Upper lobe of left lung (tissue), 6 donors: ENCODE measurements around the gene CDH13. TPM values are rescaled to one million over a fixed set of nuclear protein-coding genes. Genes with fewer than 3 reads are reported as not detected.

ENCODE experiments used
- ATAC-seq, 2 donors: fragments of 200-7000 bp; cut with Tn5 transposase; one replicate each; pipeline ENCODE4 v1.9.1; 2022; ENCODE audit warnings: mild to moderate bottlenecking in 2 of 2, moderate library complexity in 2 of 2; ENCODE audit not compliant: low FRiP score in 2 of 2
- DNase-seq, 2 donors: peaks; one replicate each; pipeline ENCODE4 v3.0.0-alpha.2; 2019 to 2020
- H3K27ac ChIP-seq, 4 donors: fragments of 200-600 bp; sonication (generic); one replicate each; pipeline ENCODE4 v1.5.1; 2016 to 2019
- H3K27me3 ChIP-seq, 4 donors: fragments of 200-600 bp; sonication (generic); one replicate each; pipeline ENCODE4 v1.5.1; 2017 to 2019
- H3K36me3 ChIP-seq, 4 donors: fragments of 200-600 bp; sonication (generic); one replicate each; pipeline ENCODE4 v1.5.1; 2016 to 2019
- H3K4me1 ChIP-seq, 4 donors: fragments of 200-600 bp; sonication (generic); one replicate each; pipeline ENCODE4 v1.5.1; 2018 to 2019
- H3K4me3 ChIP-seq, 4 donors: fragments of 200-600 bp; sonication (generic); one replicate each; pipeline ENCODE4 v1.5.1; 2017 to 2019; ENCODE audit warnings: mild to moderate bottlenecking in 2 of 4, moderate library complexity in 1 of 4
- H3K9me3 ChIP-seq, 4 donors: fragments of 200-600 bp; sonication (generic); one replicate each; pipeline ENCODE4 v1.5.1; 2018 to 2019
- EP300 ChIP-seq, 4 donors: sonication (generic); formaldehyde crosslinking; IDR thresholded peaks; one replicate each; pipeline ENCODE4 v1.5.1; 2017; ENCODE audit warnings: antibody characterized with exemption in 4 of 4, control low read depth in 2 of 4
- POLR2A ChIP-seq, 4 donors: fragments of 450-650 bp; IDR thresholded peaks; one replicate each; pipeline ENCODE4 v1.5.1; 2016 to 2017; ENCODE audit warnings: antibody characterized with exemption in 4 of 4, mild to moderate bottlenecking in 2 of 4
- POLR2AphosphoS5 ChIP-seq, 2 donors: sonication (generic); formaldehyde crosslinking; IDR thresholded peaks; one replicate each; pipeline ENCODE4 v1.5.1; 2017; ENCODE audit warnings: antibody characterized with exemption in 2 of 2
- WGBS, 2 donors: methylation state at CpG; one replicate each; pipeline ENCODE4 v1.1.5; 2017 to 2018; 5-methylcytosine and 5-hydroxymethylcytosine counted together
- total RNA-seq, 6 donors: library from RNA; depleted of rRNA in 4 of 6; stranded (reverse); fragments of >200 nt in 4 of 6; gene quantifications; one replicate each; pipeline versions ENCODE4 v1.1.0 to v1.2.1, GENCODE V29; 2016 to 2021
- TF ChIP-seq, protein P1 (sequence below), 6 experiments: fragments of 450-650 bp in 4 of 6; fragments of 200-600 bp in 2 of 6; sonication (generic) in 2 of 6; IDR thresholded peaks; one replicate each; pipeline ENCODE4 v1.5.1; 2016 to 2019; ENCODE audit warnings: antibody characterized with exemption in 6 of 6
- donor health status: DM: no; HTN: no; CAD: no; lungs with moderate emphysema.
- donor health status: DM: no; HTN: yes; CAD: no; lungs with severe emphysema.

The CDH13 gene
- total RNA-seq, 6 donors from 2014 or later, result 11.3 to 39.8 (median 19.9) TPM

DNA sequence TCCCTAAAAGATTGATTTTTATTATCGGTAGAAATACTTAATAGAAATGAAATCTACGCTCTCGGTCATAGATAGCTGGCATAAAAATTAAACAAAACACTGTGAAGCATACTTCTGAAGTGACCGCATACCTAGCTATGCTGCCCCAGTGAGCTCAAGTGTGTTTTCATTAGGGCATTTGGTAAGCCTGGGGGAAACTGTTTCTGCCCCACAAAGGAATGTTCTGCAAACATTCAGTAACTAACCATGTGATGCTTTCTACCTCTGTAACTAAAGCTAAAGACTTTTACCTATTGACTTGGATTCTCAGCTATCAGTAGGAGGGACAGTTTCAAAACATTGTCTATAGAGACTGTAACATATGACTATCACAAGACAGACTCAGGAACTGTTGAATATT, 1087.5 kb downstream of the CDH13 start:
- 79% methylated on average over 4 of the region's 4 CpGs for WGBS, 2 donors
- H3K27me3 ChIP-seq, result no peaks in the 10 kb centered on the region
- H3K4me3 ChIP-seq, result peak overlapping the region in 1 of 4 donors; percentile 21
- TF ChIP-seq, protein P1, sequence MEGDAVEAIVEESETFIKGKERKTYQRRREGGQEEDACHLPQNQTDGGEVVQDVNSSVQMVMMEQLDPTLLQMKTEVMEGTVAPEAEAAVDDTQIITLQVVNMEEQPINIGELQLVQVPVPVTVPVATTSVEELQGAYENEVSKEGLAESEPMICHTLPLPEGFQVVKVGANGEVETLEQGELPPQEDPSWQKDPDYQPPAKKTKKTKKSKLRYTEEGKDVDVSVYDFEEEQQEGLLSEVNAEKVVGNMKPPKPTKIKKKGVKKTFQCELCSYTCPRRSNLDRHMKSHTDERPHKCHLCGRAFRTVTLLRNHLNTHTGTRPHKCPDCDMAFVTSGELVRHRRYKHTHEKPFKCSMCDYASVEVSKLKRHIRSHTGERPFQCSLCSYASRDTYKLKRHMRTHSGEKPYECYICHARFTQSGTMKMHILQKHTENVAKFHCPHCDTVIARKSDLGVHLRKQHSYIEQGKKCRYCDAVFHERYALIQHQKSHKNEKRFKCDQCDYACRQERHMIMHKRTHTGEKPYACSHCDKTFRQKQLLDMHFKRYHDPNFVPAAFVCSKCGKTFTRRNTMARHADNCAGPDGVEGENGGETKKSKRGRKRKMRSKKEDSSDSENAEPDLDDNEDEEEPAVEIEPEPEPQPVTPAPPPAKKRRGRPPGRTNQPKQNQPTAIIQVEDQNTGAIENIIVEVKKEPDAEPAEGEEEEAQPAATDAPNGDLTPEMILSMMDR (IDR thresholded peaks at IDR 0.05), result no peak
- TF ChIP-seq EP300 (IDR thresholded peaks at IDR 0.05), result peak in 1 of 4 donors; percentile 39
- H3K36me3 ChIP-seq, result no peaks in the 10 kb centered on the region
- DNase-seq (no peak), ATAC-seq (peak; percentile 46 to 85)
- peak overlapping the region; percentile 48 to 89 (median 74) for H3K27ac ChIP-seq
- H3K9me3 ChIP-seq, result no peaks in the 10 kb centered on the region
- H3K4me1 ChIP-seq, result peaks cover 4 to 13% (median 9%) of the 10 kb centered on the region in 4 donors

DNA sequence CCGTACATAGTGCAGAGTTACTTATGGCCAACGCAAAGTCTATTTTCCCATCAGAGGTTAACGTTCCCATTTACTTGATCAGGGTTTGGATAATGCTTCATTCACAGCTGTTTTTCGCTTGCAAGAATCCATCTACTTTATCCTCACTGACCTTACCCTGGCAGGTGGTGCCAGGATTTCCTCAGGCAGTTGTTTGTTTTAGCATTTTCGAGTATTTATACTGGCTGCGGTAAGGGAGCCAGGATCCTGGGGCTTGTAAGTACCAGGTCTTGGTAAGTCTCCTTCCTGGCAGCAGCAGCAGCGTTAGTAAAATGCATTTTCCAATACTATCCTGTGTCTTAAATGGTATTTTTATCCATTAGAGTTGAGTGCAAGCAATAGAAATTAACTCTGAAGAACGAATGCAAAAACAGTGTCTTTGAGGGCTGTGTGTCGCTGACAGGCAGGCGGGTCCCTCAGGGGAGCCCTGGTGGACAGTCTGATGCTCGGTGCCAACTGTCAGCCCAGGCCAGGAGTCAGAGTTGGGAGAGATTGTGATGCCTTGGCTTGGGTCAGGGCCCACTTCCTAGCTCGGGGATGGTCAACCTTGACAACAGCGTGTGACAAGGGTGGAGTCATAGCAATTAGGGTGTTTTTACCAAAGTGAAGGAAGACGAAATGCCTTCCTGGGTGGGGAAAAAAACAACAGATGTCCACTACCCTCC, 1088.6 kb downstream of the CDH13 start:
- WGBS, 2 donors, result 54 to 55% methylated on average over 14 of the region's 14 CpGs
- ATAC-seq (peak; percentile 39 to 77), DNase-seq (peak; percentile 18 to 82)
- no peaks in the 10 kb centered on the region for H3K36me3 ChIP-seq
- peaks cover 4 to 13% (median 9%) of the 10 kb centered on the region in 4 donors for H3K4me1 ChIP-seq
- H3K27ac ChIP-seq, result peak overlapping the region in 3 of 4 donors; percentile 48 to 78 (median 75)
- no peaks in the 10 kb centered on the region for H3K27me3 ChIP-seq
- TF ChIP-seq EP300 (IDR thresholded peaks at IDR 0.05) (peak in 2 of 4 donors; percentile 16 to 50), POLR2AphosphoS5 (IDR thresholded peaks at IDR 0.05) (peak in 1 of 2 donors; percentile 22)
- TF ChIP-seq, protein P1 (IDR thresholded peaks at IDR 0.05), result no peak
- no peaks in the 10 kb centered on the region for H3K9me3 ChIP-seq
- H3K4me3 ChIP-seq, result no peak overlapping the region

DNA sequence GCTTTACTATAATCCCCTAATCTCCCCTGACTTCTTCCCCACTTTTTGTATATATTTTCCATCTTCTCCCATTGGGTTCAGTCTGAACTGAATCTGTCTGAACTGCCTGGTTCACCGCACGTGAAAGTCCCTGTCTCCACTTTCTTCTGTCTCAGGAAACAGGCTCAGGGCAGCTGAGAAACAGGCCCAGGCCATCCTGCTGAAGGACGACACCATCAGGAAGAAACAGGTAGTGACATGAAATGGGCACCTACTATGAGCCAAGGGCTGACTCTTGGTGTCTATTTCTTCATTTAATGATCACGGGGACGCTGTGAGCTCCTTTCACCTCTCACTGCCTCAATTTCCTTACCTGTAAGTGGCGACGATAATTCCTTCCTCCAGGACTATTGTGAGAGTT, 1090.5 kb downstream of the CDH13 start:
- TF ChIP-seq, protein P1 (IDR thresholded peaks at IDR 0.05), result no peak
- no peak for TF ChIP-seq POLR2A (IDR thresholded peaks at IDR 0.05)
- TF ChIP-seq EP300 (IDR thresholded peaks at IDR 0.05), result no peak
- no peak for TF ChIP-seq POLR2AphosphoS5 (IDR thresholded peaks at IDR 0.05)
- Histone ChIP-seq H3K27me3 (no peaks in the 10 kb centered on the region), H3K4me3 (no peak overlapping the region), H3K27ac (no peak overlapping the region), H3K9me3 (no peaks in the 10 kb centered on the region), H3K36me3 (no peaks in the 10 kb centered on the region), H3K4me1 (peaks cover 4 to 12% (median 7%) of the 10 kb centered on the region in 4 donors)
- WGBS, 2 donors, result 74 to 87% methylated on average over 7 of the region's 7 CpGs
- DNase-seq (no peak), ATAC-seq (no peak)

DNA sequence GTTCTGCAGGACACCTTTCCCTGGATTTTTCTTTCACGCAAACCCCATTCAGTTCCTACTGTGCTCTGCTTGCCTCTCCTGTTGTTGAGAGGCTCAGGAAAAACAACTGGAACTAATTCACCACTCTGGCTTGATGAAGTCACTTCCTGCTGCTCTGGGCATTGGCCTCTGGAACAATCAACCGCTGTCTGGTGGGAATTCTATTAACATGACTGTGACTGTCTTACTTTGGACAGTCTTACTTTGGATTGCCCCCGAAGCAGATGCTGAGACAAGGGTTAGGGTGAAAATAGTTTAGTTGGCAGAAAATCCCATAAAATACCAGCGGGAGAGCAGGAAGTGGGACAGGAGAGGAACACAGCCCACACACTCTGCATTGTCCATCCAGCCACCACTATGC, 1091.0 kb downstream of the CDH13 start:
- 67 to 73% methylated on average over 4 of the region's 4 CpGs for WGBS, 2 donors
- Histone ChIP-seq H3K4me3 (no peak overlapping the region), H3K27me3 (no peaks in the 10 kb centered on the region), H3K4me1 (peaks cover 4 to 12% (median 7%) of the 10 kb centered on the region in 4 donors), H3K9me3 (no peaks in the 10 kb centered on the region), H3K36me3 (no peaks in the 10 kb centered on the region), H3K27ac (no peak overlapping the region)
- TF ChIP-seq, protein P1 (IDR thresholded peaks at IDR 0.05), result no peak
- no peak for TF ChIP-seq POLR2AphosphoS5 (IDR thresholded peaks at IDR 0.05)
- no peak for TF ChIP-seq EP300 (IDR thresholded peaks at IDR 0.05)
- no peak for TF ChIP-seq POLR2A (IDR thresholded peaks at IDR 0.05)
- DNase-seq (no peak), ATAC-seq (no peak)

DNA sequence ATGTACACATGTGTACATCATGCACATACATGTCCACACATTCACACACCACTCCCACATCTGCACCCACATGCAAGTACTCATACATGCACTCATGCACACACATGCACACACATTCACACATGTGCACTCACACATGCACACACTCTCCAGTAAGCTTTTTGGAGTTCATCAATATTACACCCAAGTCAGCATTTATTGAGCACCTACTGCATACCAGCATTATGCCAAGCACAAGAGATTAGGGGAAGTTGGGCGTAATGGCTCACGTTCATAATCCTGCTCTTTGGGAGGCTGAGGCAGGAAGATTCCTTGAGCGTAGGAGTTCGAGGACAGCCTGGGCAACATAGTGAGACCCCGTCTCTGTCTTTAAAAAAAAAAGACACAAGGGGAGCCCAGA, 1093.4 kb downstream of the CDH13 start:
- Histone ChIP-seq H3K27ac (no peak overlapping the region), H3K4me3 (no peak overlapping the region), H3K9me3 (no peaks in the 10 kb centered on the region), H3K36me3 (no peaks in the 10 kb centered on the region), H3K27me3 (no peaks in the 10 kb centered on the region), H3K4me1 (peaks cover 0 to 5% (median 2%) of the 10 kb centered on the region in 4 donors)
- DNase-seq (no peak), ATAC-seq (no peak)
- 84 to 97% methylated on average over 5 of the region's 5 CpGs for WGBS, 2 donors
- TF ChIP-seq EP300 (IDR thresholded peaks at IDR 0.05), result no peak
